SIG-M5 (cell line): ENCODE data around the gene CCNG1.
A peak's percentile ranks its signal among the peaks of the same experiment; 100 is the strongest.
"Not testable (repeated sequence)": the region's sequence is repeated elsewhere in the genome, so short reads cannot be mapped to it uniquely, and the experiment has no call there.

Experiments
- DNase-seq: peaks from one replicate; lab custom pipeline; 2025; lab: John Stamatoyannopoulos, UW

The CCNG1 gene, protein sequence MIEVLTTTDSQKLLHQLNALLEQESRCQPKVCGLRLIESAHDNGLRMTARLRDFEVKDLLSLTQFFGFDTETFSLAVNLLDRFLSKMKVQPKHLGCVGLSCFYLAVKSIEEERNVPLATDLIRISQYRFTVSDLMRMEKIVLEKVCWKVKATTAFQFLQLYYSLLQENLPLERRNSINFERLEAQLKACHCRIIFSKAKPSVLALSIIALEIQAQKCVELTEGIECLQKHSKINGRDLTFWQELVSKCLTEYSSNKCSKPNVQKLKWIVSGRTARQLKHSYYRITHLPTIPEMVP

DNA sequence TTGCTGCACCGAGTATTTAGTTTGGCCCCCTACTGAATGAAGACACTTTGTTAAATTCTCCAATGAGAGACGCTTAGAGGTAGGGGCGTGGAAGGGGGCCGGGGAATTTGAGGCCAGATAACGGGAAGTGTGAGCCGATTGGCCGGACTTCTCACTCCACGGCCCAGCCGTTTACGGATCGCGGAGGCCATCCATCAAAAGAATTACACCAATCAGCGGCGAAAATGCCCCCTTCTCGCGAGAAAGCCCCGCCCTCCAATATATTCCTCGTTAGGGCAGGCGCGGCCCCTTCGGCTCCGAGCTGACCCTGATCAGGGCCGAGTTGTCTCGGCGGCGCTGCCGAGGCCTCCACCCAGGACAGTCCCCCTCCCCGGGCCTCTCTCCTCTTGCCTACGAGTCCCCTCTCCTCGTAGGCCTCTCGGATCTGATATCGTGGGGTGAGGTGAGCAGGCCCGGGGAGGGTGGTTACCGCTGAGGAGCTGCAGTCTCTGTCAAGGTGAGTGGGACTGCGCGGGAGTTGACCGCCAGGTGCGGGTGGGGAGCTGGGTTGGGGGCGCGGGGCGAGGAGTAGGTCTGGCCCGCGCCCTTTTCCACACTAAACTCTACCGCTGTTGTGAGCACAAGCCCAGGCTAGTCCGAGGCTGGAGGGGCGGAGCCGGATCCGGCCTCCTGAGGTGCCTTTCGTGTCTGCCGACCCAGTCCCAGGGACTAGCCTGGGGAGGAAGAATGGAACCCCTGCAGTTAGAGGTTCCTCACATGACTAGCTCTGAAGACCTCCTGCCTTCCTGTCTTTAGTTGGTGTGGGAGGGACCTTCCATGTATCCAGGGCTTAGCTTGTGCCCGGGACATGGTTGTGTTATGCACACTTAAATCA, at the start of gene CCNG1:
Gene CCNG1, plus strand, starts transcription at position 287 of the 874 bp plus-strand sequence. CDS start 1,662 bp downstream, outside the sequence.
- DNase-seq: peak; percentile 91

DNA sequence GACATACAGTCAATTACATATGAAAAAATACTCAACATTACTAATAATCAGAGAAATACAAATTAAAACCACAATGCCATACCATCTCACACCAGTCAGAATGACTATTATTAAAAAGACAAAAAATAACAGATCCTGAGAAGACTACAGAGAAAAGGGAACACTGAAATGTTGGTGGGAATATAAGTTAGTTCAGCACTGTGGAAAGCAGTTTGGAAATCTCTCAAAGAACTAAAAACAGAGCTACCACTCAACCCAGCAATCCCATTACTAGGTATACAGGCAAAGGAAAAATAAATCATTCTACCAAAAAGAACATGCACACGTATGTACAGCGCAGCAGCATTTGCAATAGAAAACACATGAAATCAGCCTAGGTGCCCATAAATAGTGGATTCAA, 41.6 kb upstream of the CCNG1 start:
- no peak for DNase-seq

DNA sequence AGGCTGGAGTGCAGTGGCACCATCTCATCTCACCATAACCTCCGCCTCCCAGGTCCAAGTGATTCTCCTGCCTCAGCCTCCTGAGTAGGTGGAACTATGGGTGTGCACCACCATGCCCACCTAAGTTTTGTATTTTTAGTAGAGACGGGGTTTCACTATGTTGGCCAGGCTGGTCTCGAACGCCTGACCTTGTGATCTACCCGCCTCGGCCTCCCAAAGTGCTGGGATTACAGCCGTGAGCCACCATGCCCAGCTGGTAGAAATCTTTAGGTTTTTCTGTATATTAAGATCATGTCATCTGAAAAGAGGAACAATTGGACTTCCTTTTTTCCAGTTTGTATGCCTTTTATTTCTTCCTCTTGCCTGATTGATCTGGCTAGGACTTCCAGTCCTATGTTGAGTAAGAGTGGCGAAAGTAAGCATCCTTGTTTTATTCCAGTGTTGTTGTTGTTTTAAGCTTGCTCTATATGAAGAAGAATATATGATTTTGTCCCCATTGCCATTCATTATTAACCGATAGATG, 40.5 kb upstream of the CCNG1 start:
- DNase-seq: peak; percentile 32

DNA sequence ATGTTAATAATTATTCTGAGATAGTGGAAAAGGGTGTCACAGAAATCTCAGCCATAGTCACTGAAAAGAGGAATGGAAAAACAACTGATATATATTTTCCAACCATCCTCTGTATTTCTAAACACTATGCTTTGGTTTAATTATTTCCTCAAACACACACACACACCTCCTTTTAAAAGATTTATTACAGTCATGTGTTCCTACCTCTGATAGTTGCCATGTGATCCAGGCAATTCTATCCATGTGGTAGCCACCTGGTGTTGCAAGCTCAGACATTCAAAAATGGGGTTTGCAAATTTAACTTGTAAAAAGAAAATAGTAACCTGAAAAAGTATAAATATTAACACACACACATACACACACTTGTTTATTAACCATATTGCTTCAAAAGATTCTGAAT, 40.0 kb upstream of the CCNG1 start:
- DNase-seq: no peak

DNA sequence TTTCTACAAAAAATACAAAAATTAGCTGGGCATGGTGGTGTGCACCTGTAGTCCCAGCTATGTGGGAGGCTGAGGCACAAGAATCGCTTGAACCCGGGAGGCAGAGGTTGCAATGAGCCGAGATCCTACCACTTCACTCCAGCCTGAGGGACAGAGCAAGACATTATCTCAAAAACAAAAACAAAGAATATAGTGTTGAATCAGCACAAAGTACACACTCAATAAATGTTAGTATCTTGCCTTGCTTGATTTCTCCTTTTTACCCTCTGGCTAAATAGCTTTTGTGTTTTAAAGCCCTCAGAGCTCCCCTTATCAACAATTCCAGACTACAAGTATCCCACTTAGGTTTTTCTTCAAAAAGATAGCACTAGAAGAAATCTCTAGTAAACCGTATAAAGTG, 37.5 kb upstream of the CCNG1 start:
- DNase-seq: no peak

DNA sequence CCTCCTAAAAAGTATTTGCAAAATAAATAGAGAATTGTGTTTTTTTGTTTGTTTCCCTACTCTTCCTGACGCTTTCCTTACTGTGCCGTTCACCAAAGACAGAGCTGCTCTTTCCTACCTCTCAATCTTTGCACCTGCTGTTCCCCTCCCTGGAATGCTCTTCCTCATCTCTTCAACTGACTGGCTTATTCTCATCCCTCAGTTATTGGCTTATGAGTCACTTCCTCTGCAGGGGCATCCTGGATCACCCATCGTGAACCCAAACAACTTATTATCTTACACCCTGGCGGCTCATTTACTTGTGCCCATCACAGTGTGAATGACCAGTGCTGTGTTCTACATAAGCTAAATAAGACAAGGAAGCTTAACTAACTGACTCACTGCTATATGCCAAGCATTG, 36.1 kb upstream of the CCNG1 start:
- DNase-seq: no peak

DNA sequence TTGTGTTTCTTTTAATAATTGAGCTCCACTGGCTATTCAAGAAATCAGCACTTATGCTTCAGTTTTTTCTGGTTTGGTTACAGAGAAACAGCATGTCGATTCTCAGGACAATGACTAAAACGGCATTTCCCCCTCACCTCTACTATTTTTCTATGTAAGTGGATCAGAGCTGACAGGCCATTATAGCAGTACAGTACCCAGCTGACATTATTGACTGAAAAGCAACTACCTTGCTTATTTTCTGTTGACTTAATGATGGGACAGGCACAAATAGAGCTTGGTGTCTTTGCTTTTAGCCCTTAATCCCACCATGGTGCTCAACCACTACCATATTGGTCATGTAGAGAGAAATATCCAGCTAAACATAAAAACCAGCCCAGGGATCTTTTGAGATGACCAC, 35.4 kb upstream of the CCNG1 start:
- DNase-seq: no peak

DNA sequence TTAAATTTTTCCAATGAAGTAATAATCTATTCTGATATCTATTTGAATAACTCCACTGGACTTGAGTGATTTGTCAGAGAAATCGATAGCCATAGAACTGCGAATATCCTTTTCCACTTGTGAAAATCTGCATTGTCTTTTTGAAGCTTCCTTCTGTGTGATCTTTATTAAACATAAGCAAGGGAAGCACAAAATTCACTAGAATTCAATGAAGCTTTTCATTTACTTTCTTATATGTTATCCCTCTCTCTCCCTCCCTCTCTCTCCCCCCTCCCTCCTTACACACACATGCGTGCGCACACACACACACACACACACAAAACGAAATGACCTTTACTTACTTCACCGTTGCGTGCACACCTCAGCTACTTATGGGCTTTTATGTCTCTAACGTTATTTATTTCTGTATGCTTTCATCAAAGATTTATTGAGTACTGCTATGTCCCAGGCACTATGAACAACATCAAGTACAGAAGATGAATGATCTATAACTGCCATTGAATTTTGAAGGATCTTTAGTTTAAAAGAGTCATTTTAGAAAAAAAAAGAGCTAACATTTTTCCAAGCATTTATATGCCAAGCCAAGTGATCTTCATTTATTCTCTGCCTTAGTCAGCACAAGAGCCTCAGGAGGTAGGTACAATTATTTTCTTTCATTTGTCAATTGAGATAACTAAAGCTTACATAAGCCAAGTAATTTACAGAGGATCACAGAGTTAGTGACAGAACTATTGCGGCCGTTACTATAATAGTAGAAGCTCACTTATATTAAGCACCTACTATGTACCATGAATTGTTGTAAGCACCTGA, 32.8 kb upstream of the CCNG1 start:
- no peak for DNase-seq

DNA sequence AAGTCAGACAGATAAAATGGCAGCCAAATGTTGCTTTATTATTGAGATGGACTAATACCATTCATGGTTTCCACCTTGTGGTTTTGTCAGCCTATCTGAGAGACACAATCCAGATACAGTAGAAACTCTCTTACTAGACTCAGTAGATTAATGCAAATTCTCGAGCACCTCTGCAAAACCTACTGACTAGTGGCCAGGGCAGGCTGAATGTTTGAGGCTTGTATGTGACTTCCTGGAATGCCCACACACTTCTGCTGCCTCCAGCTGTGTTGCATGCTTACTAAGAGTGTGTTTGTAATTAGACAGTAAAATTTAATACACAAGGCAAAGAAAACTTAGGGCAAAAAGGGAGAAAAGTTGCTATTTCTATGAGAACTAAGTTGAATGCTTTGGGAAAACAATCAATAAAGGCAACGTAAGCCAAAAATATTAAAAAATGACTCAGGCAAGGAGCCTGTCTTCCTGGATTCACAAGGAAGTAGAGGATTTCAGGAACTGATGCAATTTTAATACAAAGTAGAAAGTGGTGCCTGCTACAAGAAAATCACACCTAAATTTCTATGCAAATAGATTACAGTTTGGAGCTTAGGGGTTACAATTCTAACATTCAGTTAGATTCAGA, 30.2 kb upstream of the CCNG1 start:
- DNase-seq: no peak

DNA sequence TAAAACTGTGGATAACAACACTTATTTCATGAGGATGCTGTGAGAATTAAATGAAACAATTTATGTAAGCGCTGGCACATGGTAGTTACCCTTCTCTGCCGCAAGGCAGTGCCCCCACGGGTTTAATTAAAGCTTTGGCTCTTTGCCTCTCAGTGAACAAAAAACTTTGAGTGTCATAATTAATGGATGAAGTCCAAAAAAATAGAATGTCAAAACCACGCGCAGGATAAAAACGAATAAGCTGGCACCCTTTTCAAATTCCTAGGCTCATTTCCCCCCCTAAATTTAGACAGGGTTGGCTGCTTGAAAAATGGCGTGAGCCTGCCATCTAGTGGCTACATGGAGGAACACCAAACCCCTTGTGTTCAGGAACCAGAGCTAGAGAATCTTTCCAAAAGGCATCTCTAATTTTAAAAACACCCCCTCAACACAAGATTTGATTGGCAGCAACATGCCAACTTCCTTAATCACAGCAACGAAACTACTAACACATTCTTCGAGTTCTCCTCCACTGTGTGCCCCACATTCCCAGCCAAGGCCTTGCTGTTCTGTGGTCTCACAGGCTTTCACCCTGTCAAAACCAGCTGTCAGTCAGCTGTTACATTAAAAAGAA, 29.0 kb upstream of the CCNG1 start:
- DNase-seq: no peak

DNA sequence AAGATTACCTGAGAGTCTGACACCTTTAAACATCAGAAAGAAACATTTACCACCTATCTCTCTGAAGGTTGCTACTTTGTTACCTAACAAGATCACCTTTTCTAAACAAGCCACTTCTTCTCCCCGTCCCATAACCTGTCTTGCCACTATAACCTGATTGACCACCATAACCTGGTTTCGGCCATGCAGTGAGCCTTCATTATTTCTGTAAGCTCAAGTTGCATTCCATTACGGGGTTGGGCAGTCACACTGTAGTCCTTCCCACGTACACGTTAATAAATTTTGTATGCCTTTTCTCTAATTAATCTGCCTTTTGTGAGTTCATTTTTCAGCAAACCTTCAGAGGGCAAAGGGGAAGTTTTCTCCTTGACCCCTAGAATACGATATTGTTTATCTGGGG, 28.0 kb upstream of the CCNG1 start:
- no peak for DNase-seq

DNA sequence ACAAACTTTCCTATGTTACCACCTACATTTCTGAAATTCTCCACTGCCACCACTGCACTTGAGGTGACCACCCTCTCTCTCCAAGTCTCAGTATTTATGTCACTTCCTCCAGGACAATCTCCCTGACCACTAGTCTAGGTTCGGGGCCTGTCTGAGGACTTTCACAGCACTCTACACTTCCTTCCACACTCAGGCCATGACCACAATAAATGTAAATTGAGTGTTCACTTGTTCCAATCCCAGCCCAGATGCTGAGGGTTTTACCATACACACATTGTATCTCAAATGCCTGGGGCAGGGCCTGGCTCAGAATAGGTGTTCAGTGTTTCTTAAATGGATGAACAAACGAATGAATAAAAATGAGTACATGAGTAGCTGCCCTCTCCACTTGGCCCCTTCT, 26.9 kb upstream of the CCNG1 start:
- DNase-seq: no peak

DNA sequence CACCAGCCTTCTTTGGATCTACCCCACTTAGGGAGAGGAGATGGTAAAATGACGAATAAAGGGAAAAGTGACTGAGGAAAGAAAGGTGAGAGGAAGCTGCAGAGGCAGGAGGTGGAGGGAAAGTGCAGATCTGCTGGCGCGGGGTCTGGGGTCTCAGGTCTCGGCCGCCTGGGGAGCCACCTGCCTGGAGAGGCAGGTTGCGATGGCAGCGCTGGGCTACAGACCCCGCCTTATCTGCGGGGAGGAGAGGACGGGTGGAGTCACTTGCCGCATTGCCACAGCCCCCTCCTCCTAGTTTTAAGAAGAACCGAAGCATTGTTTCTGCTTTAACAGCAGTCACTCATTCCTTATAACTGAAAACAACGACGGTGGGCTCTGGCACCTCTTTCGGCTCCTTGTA, 21.7 kb upstream of the CCNG1 start:
- DNase-seq: not testable (repeated sequence)

DNA sequence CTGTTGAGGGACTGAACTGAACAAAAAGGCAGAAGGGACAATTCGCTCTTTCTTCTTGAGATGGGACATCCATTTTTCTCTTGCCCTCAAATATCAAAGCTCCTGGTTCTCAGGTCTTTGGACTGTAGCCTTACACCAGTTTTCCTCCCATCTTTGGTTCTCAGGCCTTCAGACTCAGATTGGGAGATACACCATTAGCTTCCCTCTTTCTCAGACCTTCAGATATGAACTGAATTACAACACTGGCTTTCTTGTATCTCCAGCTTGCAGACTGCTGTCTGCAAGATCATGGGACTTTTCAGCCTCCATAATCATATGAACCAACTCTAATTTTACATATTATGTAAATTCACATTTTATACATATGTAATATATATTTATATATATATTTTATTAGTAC, 12.6 kb upstream of the CCNG1 start:
- no peak for DNase-seq

DNA sequence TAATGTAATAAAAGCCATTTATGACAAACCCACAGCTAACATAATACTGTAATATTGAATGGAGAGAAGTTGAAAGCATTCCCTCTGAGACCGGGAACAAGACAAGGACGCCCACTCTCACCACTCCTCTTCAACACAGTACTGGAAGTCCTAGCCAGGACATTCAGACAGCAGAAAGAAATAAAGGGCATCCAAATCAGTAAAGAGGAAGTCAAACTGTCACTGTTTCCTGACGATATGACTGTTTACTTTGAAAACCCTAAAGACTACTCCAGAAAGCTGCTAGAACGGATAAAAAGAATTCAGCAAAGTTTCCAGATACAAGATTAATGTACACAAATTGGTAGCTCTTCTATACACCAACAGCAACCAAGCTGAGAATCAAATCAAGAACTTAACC, 11.3 kb upstream of the CCNG1 start:
- DNase-seq: not testable (repeated sequence)

DNA sequence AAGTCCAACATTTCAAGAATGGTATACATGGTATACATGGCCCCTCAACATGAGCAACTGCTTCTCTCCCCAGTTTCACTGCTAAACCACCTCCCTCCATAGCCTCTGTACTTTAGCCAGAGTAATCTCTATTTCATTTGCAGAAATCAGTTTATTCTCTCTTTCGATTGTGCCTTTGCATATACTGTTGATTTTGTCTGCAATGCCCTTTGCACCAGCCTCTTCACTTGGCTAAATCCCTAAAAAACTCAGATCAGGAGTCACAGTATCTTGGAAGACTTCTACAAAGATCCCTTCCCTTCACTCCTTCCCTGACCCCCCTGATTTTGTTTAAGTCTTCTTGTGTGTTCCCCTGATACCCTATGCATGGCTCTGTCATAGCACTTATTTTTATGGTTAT, 4.9 kb upstream of the CCNG1 start:
- no peak for DNase-seq

DNA sequence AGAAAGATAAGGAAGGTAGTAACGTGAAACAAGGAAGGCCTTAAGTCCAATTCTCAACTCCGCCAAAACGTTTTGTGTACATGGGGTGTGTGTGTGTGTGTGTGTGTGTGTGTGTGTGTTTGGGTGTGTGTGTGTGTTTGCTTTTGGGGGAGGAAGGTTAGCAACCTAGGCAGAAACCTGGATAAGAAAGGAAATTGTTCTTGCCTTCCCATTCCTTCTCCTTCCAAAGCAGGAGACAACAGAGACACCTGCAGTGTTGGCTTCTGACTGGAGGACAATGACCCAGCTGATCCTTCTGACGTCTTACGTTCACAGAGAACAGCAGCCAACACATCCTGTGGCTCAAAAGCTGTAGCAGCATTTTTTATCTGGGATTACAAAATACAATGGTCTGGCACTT, 4.1 kb upstream of the CCNG1 start:
- DNase-seq: no peak

DNA sequence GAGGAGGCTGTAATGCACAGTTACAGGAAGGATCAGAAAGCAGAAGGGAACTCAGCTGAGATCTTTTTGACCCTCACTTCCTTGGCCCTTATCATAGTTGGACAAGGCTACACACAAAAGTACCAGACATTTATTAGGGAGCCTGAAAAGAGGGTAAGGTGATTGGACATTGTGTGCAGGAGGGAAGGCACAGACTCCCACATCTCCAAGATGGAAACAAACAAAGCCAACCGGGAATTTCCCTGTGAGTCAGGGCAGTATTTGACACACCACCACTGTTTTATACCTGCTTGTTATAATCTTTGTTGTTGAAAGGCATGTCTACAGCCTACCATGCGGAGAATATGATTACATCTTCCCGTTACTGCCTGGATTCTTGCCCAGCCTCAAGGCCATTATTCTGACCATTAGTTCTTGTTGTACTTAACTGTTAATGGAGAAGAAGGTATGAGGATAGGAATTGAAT, 3.0 kb upstream of the CCNG1 start:
- no peak for DNase-seq

DNA sequence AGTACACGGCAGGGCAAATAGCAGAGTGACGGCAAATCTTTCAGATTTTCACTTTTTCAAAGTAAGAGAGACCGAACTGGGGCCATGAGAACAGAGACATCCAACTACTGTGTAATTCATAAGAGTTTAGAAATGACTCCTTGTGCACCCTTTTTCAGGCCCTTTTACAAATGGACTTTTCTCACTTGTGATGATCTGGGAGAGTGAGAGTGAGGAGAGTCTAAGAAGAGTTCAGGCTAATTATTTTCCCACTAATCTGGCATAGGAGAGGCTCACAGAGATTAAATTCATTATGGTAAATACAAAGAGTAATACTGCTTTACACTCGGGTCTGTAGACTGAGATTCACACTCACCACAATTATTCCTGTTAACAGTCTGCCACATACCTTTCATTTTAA, 880 bp upstream of the CCNG1 start:
- DNase-seq: no peak

DNA sequence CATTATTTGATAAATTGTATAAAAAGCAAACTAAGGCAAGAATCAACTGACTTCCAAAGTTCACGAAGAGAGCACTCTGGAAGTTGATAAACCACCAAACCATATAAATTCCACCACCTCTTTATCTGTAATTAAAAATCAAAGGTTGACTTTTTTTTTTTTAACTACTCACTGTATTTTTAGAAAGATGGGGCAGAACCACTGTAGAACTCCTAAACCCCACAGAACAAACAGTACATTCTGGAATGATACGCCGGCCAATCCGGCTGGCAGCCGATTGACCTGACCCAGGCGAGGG, 435 bp upstream of the CCNG1 start:
- DNase-seq: no peak

DNA sequence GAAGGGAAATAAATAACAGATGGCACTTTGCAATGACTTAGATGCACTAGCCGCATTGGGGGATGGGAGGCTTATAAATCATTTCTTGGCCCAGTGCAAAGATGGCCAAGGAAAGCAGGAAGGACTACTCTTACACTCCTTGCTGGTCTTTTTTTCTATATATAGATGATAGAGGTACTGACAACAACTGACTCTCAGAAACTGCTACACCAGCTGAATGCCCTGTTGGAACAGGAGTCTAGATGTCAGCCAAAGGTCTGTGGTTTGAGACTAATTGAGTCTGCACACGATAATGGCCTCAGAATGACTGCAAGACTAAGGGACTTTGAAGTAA, 1.7 kb downstream of the CCNG1 start:
- no peak for DNase-seq

DNA sequence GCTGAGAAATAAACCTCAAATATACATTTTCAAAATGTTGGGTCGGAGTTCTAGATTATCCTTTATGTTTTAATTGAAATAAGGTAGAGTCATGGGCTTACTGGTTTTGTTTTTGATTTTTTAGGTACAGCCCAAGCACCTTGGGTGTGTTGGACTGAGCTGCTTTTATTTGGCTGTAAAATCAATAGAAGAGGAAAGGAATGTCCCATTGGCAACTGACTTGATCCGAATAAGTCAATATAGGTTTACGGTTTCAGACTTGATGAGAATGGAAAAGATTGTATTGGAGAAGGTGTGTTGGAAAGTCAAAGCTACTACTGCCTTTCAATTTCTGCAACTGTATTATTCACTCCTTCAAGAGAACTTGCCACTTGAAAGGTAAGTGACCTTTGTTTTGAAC, 3.6 kb downstream of the CCNG1 start:
- DNase-seq: no peak
